HG03558 (cell line): ENCODE measurements around the gene UBXN6.

Source experiments
- ATAC-seq: cut with Tn5 transposase; IDR thresholded peaks from one replicate; pipeline ENCODE4 v1.9.1; 2021; ENCODE audit warnings: moderate number of reproducible peaks; ENCODE audit not compliant: unreplicated experiment; ENCODE audit errors: extremely low read depth

The UBXN6 gene

DNA sequence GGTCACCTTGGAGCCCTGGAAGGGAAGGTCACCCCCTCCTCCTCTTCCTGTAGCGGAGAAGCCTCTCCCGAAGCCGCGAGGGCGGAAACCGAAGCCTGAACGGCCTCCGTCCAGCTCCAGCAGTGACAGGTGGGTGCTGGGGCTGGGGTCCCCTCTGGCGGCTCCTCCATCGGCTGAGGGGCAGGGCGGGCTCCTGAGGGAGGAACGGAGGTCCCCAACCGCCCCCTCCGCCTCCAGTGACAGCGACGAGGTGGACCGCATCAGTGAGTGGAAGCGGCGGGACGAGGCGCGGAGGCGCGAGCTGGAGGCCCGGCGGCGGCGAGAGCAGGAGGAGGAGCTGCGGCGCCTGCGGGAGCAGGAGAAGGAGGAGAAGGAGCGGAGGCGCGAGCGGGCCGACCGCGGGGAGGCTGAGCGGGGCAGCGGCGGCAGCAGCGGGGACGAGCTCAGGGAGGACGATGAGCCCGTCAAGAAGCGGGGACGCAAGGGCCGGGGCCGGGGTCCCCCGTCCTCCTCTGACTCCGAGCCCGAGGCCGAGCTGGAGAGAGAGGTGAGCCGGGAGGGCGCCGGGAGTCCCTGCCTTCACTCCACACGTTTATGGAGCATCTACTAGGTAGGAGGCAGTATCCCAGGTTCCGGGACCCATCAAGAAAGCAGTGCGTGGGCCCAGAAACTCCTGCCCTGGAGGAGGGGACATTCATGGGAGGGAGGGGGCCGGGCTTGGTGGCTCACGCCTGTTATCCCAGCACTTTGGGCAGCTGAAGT, 36.5 kb upstream of the UBXN6 start:
- no peak for ATAC-seq

DNA sequence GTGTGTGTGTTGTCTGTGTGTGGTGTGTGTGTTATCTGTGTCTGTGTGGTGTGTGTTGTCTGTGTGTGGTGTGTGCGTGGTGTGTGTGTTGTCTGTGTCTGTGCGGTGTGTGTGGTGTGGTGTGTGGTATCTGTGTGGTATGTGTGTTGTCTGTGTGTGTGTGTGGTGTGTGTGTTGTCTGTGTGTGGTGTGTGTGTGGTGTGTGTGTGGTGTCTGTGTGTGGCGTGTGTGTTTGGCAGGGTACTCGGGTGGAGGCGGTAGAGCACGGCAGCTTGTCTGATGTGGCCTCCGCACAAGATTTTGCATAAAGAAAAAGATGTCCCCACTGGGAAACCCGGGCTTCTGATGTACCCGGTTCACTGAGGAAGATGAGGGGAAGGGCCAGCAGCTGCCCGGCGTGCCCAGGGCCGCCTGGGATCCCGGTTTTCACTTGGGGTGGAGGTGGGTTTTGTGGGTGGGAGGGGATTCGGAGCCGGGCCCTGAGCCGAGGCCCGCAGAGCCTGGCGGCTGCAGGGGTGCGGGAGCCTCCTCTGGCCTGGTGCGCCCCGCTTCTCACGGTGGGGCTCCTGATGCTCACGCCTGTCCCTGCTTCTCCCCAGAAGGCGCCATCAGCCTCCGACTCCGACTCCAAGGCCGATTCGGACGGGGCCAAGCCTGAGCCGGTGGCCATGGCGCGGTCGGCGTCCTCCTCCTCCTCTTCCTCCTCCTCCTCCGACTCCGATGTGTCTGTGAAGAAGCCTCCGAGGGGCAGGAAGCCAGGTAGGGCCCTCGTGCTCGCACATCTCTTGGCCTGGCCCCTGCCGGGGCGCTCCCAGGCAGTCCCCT, 35.7 kb upstream of the UBXN6 start:
- ATAC-seq = no peak

DNA sequence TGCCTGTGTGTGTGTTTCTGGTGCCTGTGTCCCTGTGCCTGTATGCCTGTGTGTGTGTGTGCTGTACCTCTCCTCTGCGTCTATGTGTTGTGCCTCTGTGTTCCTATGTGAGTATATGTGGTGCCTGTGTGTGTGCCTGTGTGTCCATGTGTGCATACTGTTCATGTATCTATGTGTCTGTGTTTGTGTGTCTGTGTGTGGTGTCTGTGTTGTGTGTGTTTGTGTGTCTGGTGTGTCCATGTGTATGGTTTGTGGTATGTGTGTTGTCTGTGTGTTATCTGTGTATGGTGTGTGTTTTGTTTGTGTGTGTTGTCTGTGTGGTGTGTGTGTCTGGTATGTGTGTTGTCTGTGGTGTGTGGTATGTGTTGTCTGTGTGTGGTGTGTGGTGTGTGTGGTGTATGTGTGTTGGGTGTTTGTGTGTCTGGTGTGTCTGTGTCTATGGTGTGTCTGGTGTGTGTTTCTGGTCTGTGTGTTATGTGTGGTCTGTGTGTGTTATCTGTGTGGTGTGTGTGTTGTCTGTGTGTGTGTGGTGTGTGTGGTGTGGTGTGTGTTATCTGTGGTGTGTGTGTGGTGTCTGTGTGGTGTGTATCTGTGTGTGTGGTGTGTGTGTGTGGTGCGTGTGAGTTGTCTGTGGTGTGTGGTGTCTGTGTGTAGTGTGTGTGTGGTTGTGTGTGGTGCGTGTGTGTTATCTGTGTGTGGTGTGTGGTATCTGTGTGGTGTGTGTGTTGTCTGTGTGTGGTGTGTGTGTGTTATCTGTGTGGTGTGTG, 34.9 kb upstream of the UBXN6 start:
- ATAC-seq = no peak

DNA sequence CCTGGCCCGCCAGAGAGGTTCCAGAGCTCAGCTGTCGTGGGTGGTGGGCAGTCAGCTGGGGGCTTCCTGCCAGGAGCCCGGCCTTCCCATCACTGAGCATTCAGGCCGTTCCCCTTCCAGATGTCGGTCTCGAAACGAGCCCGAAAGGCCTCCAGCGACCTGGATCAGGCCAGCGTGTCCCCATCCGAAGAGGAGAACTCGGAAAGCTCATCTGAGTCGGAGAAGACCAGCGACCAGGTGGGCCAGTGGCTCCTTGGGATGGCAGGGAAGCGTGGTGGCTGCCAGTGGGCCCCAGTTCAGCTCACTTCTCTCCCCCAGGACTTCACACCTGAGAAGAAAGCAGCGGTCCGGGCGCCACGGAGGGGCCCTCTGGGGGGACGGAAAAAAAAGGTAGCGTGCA, 33.9 kb upstream of the UBXN6 start:
- ATAC-seq = no peak

GRCh38 chr19:4488496-4488895, 30.9 kb upstream of the UBXN6 start:
- no peak for ATAC-seq

DNA sequence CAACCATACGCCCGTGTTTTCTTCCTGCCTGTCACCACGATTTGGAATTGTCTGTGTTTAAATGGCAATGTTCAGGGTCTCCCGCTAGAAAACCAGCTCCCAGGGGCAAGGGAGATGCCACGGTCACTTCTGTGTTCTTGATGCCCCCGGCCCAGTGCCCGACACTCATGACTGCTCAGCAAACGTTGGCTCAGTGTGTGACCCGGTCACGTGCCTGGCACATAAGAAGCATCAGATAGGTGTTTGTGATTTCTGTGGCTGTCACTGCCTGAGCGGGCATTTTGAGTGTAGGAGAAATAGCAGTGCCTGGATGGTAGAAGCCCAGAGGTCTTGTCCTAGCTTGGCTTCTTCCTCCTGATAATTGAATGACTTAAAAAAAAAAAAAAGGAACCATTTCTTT, 30.0 kb upstream of the UBXN6 start:
- no peak for ATAC-seq

DNA sequence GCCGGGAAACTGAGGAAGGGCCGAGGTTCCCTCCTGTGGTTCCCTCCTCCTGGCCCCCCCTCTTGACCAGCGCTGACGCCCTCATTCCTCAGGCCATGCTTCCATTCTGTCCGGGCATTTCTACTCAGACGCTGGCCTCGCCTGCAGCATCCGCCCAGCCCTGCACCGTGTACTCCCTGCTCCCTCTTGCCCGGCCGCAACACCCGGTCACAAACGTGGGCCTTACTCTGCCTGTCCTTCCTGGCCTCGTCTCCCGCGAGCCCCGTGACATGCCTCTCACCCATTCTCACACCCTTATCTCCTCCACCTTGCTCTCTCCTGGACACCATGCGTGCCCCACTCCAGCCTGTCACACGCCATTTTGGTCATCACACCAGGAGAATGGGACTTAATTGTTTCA, 25.8 kb upstream of the UBXN6 start:
- no peak for ATAC-seq

- ATAC-seq = no peak
These were observed 25.2 kb upstream of the UBXN6 start for GRCh38 chr19:4482721-4483364.

GRCh38 chr19:4477034-4477801, 19.6 kb upstream of the UBXN6 start:
- ATAC-seq = no peak

- no peak for ATAC-seq
These were observed 17.0 kb upstream of the UBXN6 start for GRCh38 chr19:4474514-4475022.

- ATAC-seq = no peak
These were observed 16.3 kb upstream of the UBXN6 start for GRCh38 chr19:4473763-4474513.

- no peak for ATAC-seq
These were observed 15.6 kb upstream of the UBXN6 start for GRCh38 chr19:4473011-4473762.

GRCh38 chr19:4472174-4472974, 14.8 kb upstream of the UBXN6 start, which contains the start of gene HDGFL2:
Gene HDGFL2, plus strand, starts transcription at chr19:4472297. Its CDS starts 54 bp downstream, at chr19:4472351.
- no peak for ATAC-seq

DNA sequence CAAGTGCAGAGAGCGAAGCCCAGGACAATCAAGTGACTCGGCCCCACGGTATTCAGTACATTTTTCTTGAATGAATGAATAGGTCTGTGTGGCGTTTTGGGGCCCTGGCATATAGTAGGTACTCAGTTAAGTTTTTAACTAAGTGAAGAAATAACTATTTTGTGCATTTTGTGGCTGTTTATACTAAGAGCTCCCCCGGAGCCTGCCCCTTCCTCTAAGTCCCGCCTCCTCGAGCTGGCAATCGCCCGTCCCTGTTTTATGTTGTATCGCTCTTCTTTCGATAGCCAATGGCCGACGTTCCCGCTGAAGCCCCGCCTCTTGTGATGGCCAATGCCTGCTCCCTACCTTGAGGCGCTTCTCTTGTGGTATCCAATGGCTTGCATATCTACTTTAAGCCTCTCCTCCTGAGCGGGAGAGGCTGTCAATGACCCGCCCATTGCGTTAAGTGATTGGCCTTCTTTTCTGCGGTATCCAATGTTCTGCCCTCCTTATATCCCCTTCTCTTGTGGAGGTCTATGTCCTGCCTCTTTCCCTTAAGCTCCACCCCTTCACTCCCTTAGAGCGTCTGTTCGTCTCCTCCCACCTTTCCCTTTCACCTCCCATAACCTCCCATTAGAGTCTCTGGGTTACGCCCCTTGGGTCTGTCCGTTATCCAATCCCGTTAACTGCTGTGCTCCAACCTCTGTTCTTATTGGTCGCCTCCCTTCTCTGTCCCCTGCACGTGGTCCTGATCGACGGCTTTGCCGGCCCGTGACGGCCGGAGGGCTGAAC, 14.0 kb upstream of the UBXN6 start:
- peak; percentile 74 for ATAC-seq

DNA sequence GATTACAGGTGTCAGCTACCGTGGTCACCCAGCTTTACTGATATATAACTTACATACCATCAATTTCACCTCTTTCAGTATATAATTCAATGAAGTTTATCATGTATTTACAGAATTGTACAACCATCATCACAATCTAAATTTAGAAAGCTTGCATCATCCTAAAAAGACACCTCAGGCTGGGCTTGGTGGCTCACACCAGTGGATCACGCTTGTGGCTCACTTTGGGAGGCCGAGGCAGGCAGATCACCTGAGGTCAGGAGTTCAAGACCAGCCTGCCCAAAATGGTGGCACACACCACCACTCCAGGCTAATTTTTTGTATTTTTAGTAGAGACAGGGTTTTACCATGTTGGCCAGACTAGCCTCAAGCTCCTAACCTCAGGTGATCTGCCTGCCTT, 10.2 kb upstream of the UBXN6 start:
- no peak for ATAC-seq

- no peak for ATAC-seq
These were observed 7.4 kb upstream of the UBXN6 start for GRCh38 chr19:4464815-4465581.
